Subcutaneous abdominal adipose tissue (tissue), 5 donors: ENCODE data around the gene SLC16A3.
A peak's percentile ranks its signal among the peaks of the same experiment; 100 is the strongest.
"Not testable (repeated sequence)": the region's sequence is repeated elsewhere in the genome, so short reads cannot be mapped to it uniquely, and the experiment has no call there.

Experiments
- H3K27ac ChIP-seq: one replicate; pipeline ENCODE4 v1.7.0; 2013; ENCODE audit warnings: low read depth, mild to moderate bottlenecking, inconsistent platforms, low read length, moderate library complexity
- H3K27me3 ChIP-seq, 5 donors: one replicate each; pipeline ENCODE4 v1.7.0; 2013; ENCODE audit warnings: low read length in 5 of 5, inconsistent platforms in 1 of 5; ENCODE audit not compliant: control insufficient read depth in 5 of 5, insufficient read depth in 4 of 5
- H3K36me3 ChIP-seq, 5 donors: one replicate each; pipeline ENCODE4 v1.7.0; 2013; ENCODE audit warnings: low read length in 5 of 5; ENCODE audit not compliant: control insufficient read depth in 5 of 5, insufficient read depth in 5 of 5
- H3K4me1 ChIP-seq, 5 donors: one replicate each; pipeline ENCODE4 v1.7.0; 2013; ENCODE audit warnings: low read length in 5 of 5, mild to moderate bottlenecking in 3 of 5, moderate library complexity in 1 of 5; ENCODE audit not compliant: control insufficient read depth in 5 of 5, insufficient read depth in 5 of 5
- H3K4me3 ChIP-seq, 5 donors: one replicate each; pipeline ENCODE4 v1.7.0; 2013; ENCODE audit warnings: low read length in 5 of 5, low read depth in 1 of 5
- H3K9ac ChIP-seq, 5 donors: one replicate each; pipeline ENCODE4 v1.7.0; 2013; ENCODE audit warnings: low read length in 5 of 5, mild to moderate bottlenecking in 4 of 5, moderate library complexity in 3 of 5
- H3K9me3 ChIP-seq, 5 donors: one replicate each; pipeline ENCODE4 v1.7.0; 2013; ENCODE audit warnings: low read length in 5 of 5; ENCODE audit not compliant: control insufficient read depth in 5 of 5
- donor health status: healthy.
- donor health status: healthy.
- donor health status: healthy.
- donor health status: healthy.
- donor health status: healthy.

The SLC16A3 gene

GRCh38 chr17:82203920-82204319, 24.9 kb upstream of the SLC16A3 start:
- no peak overlapping the region for H3K27ac ChIP-seq
- peaks cover 0 to 13% (median 3%) of the 10 kb centered on the region in 5 donors for H3K36me3 ChIP-seq
- H3K9ac ChIP-seq, result no peak overlapping the region
- H3K9me3 ChIP-seq, result no peaks in the 10 kb centered on the region
- H3K4me1 ChIP-seq, result peaks cover 0 to 18% (median 17%) of the 10 kb centered on the region in 5 donors
- no peaks in the 10 kb centered on the region for H3K27me3 ChIP-seq
- no peak overlapping the region for H3K4me3 ChIP-seq

- peak overlapping the region in 1 of 5 donors; percentile 1 for H3K4me3 ChIP-seq
- H3K9ac ChIP-seq, result no peak overlapping the region
- peaks cover 0 to 18% (median 17%) of the 10 kb centered on the region in 5 donors for H3K4me1 ChIP-seq
- H3K9me3 ChIP-seq, result no peaks in the 10 kb centered on the region
- no peaks in the 10 kb centered on the region for H3K27me3 ChIP-seq
- no peak overlapping the region for H3K27ac ChIP-seq
- H3K36me3 ChIP-seq, result peaks cover 0 to 7% (median 0%) of the 10 kb centered on the region in 5 donors
Measured at GRCh38 chr17:82204831-82205719, 23.8 kb upstream of the SLC16A3 start.

- peak overlapping the region in 1 of 5 donors; percentile 33 for H3K4me3 ChIP-seq
- peaks cover 0 to 6% (median 0%) of the 10 kb centered on the region in 5 donors for H3K36me3 ChIP-seq
- H3K9me3 ChIP-seq, result no peaks in the 10 kb centered on the region
- H3K27ac ChIP-seq, result no peak overlapping the region
- no peaks in the 10 kb centered on the region for H3K27me3 ChIP-seq
- H3K9ac ChIP-seq, result peak overlapping the region in 2 of 5 donors; percentile 58 to 76
- H3K4me1 ChIP-seq, result peaks cover 0 to 18% (median 17%) of the 10 kb centered on the region in 5 donors
Measured at GRCh38 chr17:82205720-82206508, 22.9 kb upstream of the SLC16A3 start.

GRCh38 chr17:82210655-82211054, 18.2 kb upstream of the SLC16A3 start:
- not testable (repeated sequence) for H3K9me3 ChIP-seq, H3K9ac ChIP-seq, H3K27ac ChIP-seq, H3K4me3 ChIP-seq, H3K27me3 ChIP-seq, H3K36me3 ChIP-seq
- peaks cover 4 to 38% (median 20%) of the 10 kb centered on the region in 5 donors for H3K4me1 ChIP-seq

- H3K9me3 ChIP-seq, result no peaks in the 10 kb centered on the region
- H3K4me1 ChIP-seq, result peaks cover 6 to 50% (median 32%) of the 10 kb centered on the region in 5 donors
- H3K36me3 ChIP-seq, result no peaks in the 10 kb centered on the region
- peak within 1 kb of the TSS; percentile 54 to 76 (median 67) for H3K4me3 ChIP-seq
- H3K27ac ChIP-seq, result no peak within 1 kb of the TSS
- H3K9ac ChIP-seq, result peak within 1 kb of the TSS; percentile 48 to 85 (median 80)
- no peaks in the 10 kb centered on the region for H3K27me3 ChIP-seq
Measured at GRCh38 chr17:82212331-82213250, 16.3 kb upstream of the SLC16A3 start, which contains the start of gene CCDC57. CCDC57 (minus strand) TSS chr17:82212842; CDS start chr17:82201944, 10,898 bp downstream.

- Histone ChIP-seq H3K27me3 (no peaks in the 10 kb centered on the region), H3K4me3 (peak overlapping the region; percentile 15 to 76 (median 67)), H3K9me3 (no peaks in the 10 kb centered on the region), H3K9ac (peak overlapping the region; percentile 48 to 85 (median 80)), H3K36me3 (no peaks in the 10 kb centered on the region), H3K27ac (no peak overlapping the region), H3K4me1 (peaks cover 6 to 56% (median 35%) of the 10 kb centered on the region in 5 donors)
Measured at GRCh38 chr17:82213251-82214011, 15.4 kb upstream of the SLC16A3 start.

GRCh38 chr17:82214012-82214628, 14.7 kb upstream of the SLC16A3 start:
- Histone ChIP-seq H3K36me3 (no peaks in the 10 kb centered on the region), H3K9me3 (no peaks in the 10 kb centered on the region), H3K27me3 (no peaks in the 10 kb centered on the region), H3K9ac (no peak overlapping the region), H3K4me1 (peaks cover 6 to 59% (median 35%) of the 10 kb centered on the region in 5 donors), H3K27ac (no peak overlapping the region), H3K4me3 (no peak overlapping the region)

- H3K27ac ChIP-seq, result no peak overlapping the region
- H3K9ac ChIP-seq, result no peak overlapping the region
- no peaks in the 10 kb centered on the region for H3K27me3 ChIP-seq
- H3K9me3 ChIP-seq, result no peaks in the 10 kb centered on the region
- peaks cover 6 to 59% (median 35%) of the 10 kb centered on the region in 5 donors for H3K4me1 ChIP-seq
- H3K4me3 ChIP-seq, result no peak overlapping the region
- no peaks in the 10 kb centered on the region for H3K36me3 ChIP-seq
Measured at GRCh38 chr17:82215095-82215971, 13.5 kb upstream of the SLC16A3 start.
